Neuronal stem cell (in vitro differentiated cells): ENCODE measurements around the gene GAS6.

ENCODE experiments used
- DNase-seq: peaks from one replicate; pipeline ENCODE4 v3.0.0-alpha.2; 2013; ENCODE audit warnings: low spot score
- H2AFZ ChIP-seq: one replicate; pipeline ENCODE4 v1.6.1; 2013; ENCODE audit warnings: mild to moderate bottlenecking, low read length, inconsistent platforms
- H2AK5ac ChIP-seq: 2 replicates; pipeline ENCODE4 v1.6.1; 2013; ENCODE audit warnings: low read depth, mild to moderate bottlenecking, inconsistent platforms, low read length, moderate library complexity, mixed read lengths
- H2BK120ac ChIP-seq: 2 replicates; pipeline ENCODE4 v1.6.1; 2013; ENCODE audit warnings: low read depth, mild to moderate bottlenecking, inconsistent platforms, low read length, moderate library complexity, mixed read lengths
- H2BK12ac ChIP-seq: one replicate; pipeline ENCODE4 v1.6.1; 2013; ENCODE audit warnings: low read length, inconsistent platforms
- H2BK15ac ChIP-seq: 2 replicates; pipeline ENCODE4 v1.6.1; 2013; ENCODE audit warnings: mild to moderate bottlenecking, low read length, inconsistent platforms, mixed read lengths
- H2BK5ac ChIP-seq: one replicate; pipeline ENCODE4 v1.6.1; 2013; ENCODE audit warnings: inconsistent platforms, mild to moderate bottlenecking, low read length, moderate library complexity
- H3K14ac ChIP-seq: one replicate; pipeline ENCODE4 v1.6.1; 2013; ENCODE audit warnings: low read length, inconsistent platforms
- H3K18ac ChIP-seq: 2 replicates; pipeline ENCODE4 v1.6.1; 2013; ENCODE audit warnings: low read length, inconsistent platforms
- H3K23ac ChIP-seq: 2 replicates; pipeline ENCODE4 v1.6.1; 2013; ENCODE audit warnings: low read depth, mild to moderate bottlenecking, mixed read lengths, low read length, inconsistent platforms; ENCODE audit not compliant: poor library complexity
- H3K27ac ChIP-seq: replicated peaks from 3 replicates; pipeline ENCODE4 v1.5.1; 2013; ENCODE audit warnings: low read length, inconsistent platforms
- H3K27me3 ChIP-seq, 3 experiments: 2 replicates each; pipeline ENCODE4 v1.6.1; 2013; ENCODE audit warnings: low read length in 3 of 3, mild to moderate bottlenecking in 2 of 3, inconsistent platforms in 1 of 3, low read depth in 1 of 3, mixed read lengths in 1 of 3, moderate library complexity in 1 of 3; ENCODE audit not compliant: control insufficient read depth in 3 of 3, insufficient read depth in 3 of 3
- H3K36me3 ChIP-seq, 2 donors: replicated peaks in 1 of 2; 2 replicates each; pipeline ENCODE4 v1.6.1; 2013; ENCODE audit warnings: low read length in 2 of 2; ENCODE audit not compliant: control insufficient read depth in 2 of 2, insufficient read depth in 2 of 2
- H3K4ac ChIP-seq: 2 replicates; pipeline ENCODE4 v1.6.1; 2013; ENCODE audit warnings: inconsistent platforms, mild to moderate bottlenecking, low read length, moderate library complexity
- H3K4me1 ChIP-seq, 2 donors: 1 replicate in 1 of 2; 2 replicates in 1 of 2; pipeline ENCODE4 v1.6.1; 2013; ENCODE audit warnings: low read length in 2 of 2, low read depth in 1 of 2; ENCODE audit not compliant: control insufficient read depth in 2 of 2, insufficient read depth in 1 of 2
- H3K4me2 ChIP-seq: one replicate; pipeline ENCODE4 v1.6.1; 2013; ENCODE audit warnings: mild to moderate bottlenecking, low read length, inconsistent platforms; ENCODE audit not compliant: insufficient read depth, poor library complexity, severe bottlenecking
- H3K4me3 ChIP-seq, 2 donors: 2 replicates each; pipeline ENCODE4 v1.5.1; 2013; ENCODE audit warnings: low read length in 2 of 2, mild to moderate bottlenecking in 2 of 2, inconsistent platforms in 1 of 2, moderate library complexity in 1 of 2
- H3K79me1 ChIP-seq: one replicate; pipeline ENCODE4 v1.6.1; 2013; ENCODE audit warnings: low read depth, mild to moderate bottlenecking, inconsistent platforms, low read length, moderate library complexity
- H3K9ac ChIP-seq: one replicate; pipeline ENCODE4 v1.6.1; 2013; ENCODE audit warnings: mild to moderate bottlenecking, low read depth, low read length, inconsistent platforms; ENCODE audit not compliant: poor library complexity
- H3K9me3 ChIP-seq, 2 donors: replicated peaks in 1 of 2; 2 replicates each; pipeline versions ENCODE3 to v1.6.1; 2013; ENCODE audit warnings: low read length in 2 of 2, mild to moderate bottlenecking in 2 of 2, inconsistent platforms in 1 of 2, low read depth in 1 of 2, mixed read lengths in 1 of 2, moderate library complexity in 1 of 2; ENCODE audit not compliant: control insufficient read depth in 2 of 2, insufficient read depth in 1 of 2
- H4K8ac ChIP-seq: one replicate; pipeline ENCODE4 v1.6.1; 2013; ENCODE audit warnings: low read depth, mild to moderate bottlenecking, inconsistent platforms, low read length, moderate library complexity
- H4K91ac ChIP-seq: one replicate; pipeline ENCODE4 v1.6.1; 2013; ENCODE audit warnings: low read length, low read depth, mild to moderate bottlenecking, inconsistent platforms; ENCODE audit not compliant: poor library complexity
- WGBS, 2 donors: extraction: QIAGEN DNeasy Blood & Tissue Kit; methylation state at CpG; one replicate each; pipeline ENCODE4 v1.1.7; 2013; ENCODE audit warnings: missing lambda C conversion rate in 2 of 2, mixed read lengths in 1 of 2; ENCODE audit not compliant: insufficient read length in 2 of 2, insufficient replicate concordance in 1 of 2; ENCODE audit errors: extremely low coverage in 2 of 2; 5-methylcytosine and 5-hydroxymethylcytosine counted together

The GAS6 gene

DNA sequence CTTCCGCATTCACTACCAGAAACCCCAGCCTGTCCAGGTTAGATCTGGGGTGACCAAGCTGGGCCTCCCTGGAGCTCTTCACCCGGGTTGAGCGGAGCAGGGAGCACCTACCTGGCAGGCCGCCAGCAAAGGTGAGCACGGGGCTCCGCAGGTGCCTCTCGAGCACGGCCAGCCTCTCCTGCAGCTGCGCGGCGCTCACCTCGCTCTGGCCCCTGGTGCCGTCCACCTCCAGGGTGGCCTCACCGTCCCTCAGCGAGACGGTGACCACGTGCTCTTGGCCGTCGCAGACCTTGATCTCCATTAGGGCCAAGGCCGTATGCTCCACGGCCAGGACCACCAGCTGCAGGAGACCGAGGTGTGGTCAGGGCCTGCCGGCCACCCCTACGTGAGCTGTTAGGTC, 42.0 kb downstream of the GAS6 start:
- no peak overlapping the region for H3K27ac ChIP-seq
- H3K4me1 ChIP-seq, result peaks cover 2 to 16% of the 10 kb centered on the region in 2 donors
- H4K8ac ChIP-seq, result peak overlapping the region; percentile 48
- H3K9ac ChIP-seq, result peak overlapping the region; percentile 21
- no peak overlapping the region for H3K4me2 ChIP-seq
- H2BK5ac ChIP-seq, result peak overlapping the region; percentile 66
- H3K4me3 ChIP-seq, result peak overlapping the region in 1 of 2 donors; percentile 41
- DNase-seq, result no peak
- peak overlapping the region; percentile 76 for H3K18ac ChIP-seq
- H3K9me3 ChIP-seq, result peaks cover 0 to 2% of the 10 kb centered on the region in 2 donors
- peaks cover 0 to 5% of the 10 kb centered on the region in 2 donors for H3K36me3 ChIP-seq
- H2AK5ac ChIP-seq, result peak overlapping the region; percentile 35
- H2BK120ac ChIP-seq, result no peak overlapping the region
- H2BK12ac ChIP-seq, result peak overlapping the region; percentile 58
- H3K27me3 ChIP-seq, result no peaks in the 10 kb centered on the region
- peak overlapping the region; percentile 94 for H3K14ac ChIP-seq
- no peak overlapping the region for H4K91ac ChIP-seq
- no peak overlapping the region for H2BK15ac ChIP-seq
- no peak overlapping the region for H3K4ac ChIP-seq
- H3K79me1 ChIP-seq, result peaks cover 6% of the 10 kb centered on the region
- H2AFZ ChIP-seq, result no peak overlapping the region
- H3K23ac ChIP-seq, result peak overlapping the region; percentile 44
- WGBS, 2 donors, result no CpG with 5 or more reads among the region's 24 CpGs

DNA sequence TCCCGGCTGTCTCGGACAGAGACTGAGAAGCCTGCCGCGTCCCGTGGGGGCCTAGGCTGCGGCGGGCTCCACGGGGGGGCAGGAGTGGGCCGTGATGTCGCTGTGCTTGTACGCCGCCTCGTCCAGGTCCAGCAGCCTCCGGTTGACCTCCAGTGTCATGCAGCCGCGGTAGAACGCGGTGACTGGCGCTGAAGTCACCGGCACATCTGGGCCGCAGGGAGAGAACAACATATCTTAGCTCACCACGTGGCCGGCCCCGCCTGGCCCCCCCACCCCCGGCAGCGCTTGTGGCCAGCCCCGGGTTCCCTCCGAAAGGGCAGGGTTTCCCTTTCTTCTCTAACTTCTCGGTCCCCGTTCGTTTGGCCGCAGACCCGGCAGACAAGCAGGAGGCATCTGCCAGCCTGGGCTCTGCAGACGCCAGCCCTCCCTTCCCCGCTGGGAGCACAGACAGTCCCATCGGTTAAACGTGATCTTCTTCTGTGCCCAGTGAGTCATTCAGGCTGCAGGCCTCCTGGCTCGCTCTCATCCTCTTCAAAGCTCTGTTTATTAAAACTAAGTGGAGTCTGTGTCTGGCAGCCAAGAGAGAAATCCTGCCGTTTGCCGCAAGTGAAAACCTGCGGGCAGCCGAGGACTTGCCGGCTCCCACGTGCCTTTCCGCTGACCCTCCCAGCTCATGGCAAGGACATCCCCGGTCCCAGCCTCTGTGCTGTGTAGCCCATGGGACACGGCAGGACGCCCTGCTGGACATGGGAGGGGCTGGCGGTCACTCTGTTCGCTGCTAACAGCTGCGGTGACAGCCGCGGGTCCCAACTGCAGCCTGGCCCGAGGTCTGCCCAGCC, 42.8 kb downstream of the GAS6 start:
- H4K91ac ChIP-seq, result no peak overlapping the region
- no peak overlapping the region for H3K27ac ChIP-seq
- no peak overlapping the region for H2BK120ac ChIP-seq
- no peaks in the 10 kb centered on the region for H3K27me3 ChIP-seq
- peak overlapping the region; percentile 66 for H2BK5ac ChIP-seq
- no CpG with 5 or more reads among the region's 54 CpGs for WGBS, 2 donors
- H3K9me3 ChIP-seq, result peaks cover 0 to 2% of the 10 kb centered on the region in 2 donors
- H3K23ac ChIP-seq, result peak overlapping the region; percentile 73
- peak overlapping the region; percentile 41 for H2BK12ac ChIP-seq
- peaks cover 0 to 4% of the 10 kb centered on the region in 2 donors for H3K36me3 ChIP-seq
- DNase-seq, result no peak
- H4K8ac ChIP-seq, result no peak overlapping the region
- H2AK5ac ChIP-seq, result peak overlapping the region; percentile 81
- H3K4me2 ChIP-seq, result no peak overlapping the region
- H2AFZ ChIP-seq, result peak overlapping the region; percentile 71
- H3K14ac ChIP-seq, result peak overlapping the region; percentile 38
- peaks cover 2 to 21% of the 10 kb centered on the region in 2 donors for H3K4me1 ChIP-seq
- peaks cover 6% of the 10 kb centered on the region for H3K79me1 ChIP-seq
- H3K4me3 ChIP-seq, result no peak overlapping the region
- no peak overlapping the region for H3K4ac ChIP-seq
- H2BK15ac ChIP-seq, result no peak overlapping the region
- H3K9ac ChIP-seq, result peak overlapping the region; percentile 70
- peak overlapping the region; percentile 71 for H3K18ac ChIP-seq

DNA sequence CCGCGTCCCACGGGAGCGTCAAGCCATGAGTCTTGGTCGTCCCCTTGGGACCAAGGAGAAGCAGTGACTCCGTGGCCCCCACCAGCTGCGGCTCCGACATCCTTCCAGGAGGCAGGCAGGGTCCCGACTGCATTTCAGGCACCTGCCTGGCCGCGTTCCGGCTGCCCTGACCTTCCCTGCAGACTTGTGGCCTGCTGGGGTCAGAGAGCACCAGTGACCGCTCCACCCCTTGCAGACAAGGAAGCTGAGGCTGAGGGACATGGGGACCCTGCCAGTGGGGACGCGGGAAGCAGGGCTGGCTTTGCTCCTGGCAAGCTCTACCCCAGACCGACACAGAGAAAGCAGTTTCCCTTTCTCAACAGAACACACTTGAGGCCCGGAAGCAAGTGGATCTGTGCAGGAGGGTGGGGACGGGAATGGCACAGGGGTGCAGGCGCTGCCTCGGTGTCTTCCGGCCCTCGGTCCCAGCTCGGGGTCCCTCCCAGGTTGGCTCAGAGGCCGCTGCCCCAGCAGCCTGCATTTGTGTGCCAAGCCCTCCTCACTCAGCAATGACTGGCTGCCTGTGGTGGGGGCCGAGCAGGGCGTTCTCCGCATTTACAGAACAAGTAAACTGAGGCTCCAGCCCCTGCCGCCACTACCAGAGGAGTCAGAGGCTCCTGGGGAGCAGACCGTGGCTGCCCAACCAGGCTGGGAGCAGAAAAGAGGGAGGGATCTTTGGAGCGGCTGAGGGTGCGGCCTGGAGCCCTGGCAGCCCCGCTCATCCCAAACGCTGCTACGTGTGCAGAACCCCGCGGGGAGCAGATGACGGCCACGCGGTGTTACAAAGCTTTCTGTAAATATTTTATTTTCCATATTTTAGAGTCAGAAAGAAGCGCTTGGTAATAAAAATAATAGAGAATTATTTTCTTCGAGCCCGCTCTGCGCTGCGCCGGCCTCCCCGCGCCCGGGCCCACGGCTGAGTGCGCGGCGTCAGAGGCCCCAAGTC, 43.9 kb downstream of the GAS6 start:
- peak overlapping the region; percentile 71 for H3K18ac ChIP-seq
- peak overlapping the region; percentile 68 for H3K23ac ChIP-seq
- peaks cover 6% of the 10 kb centered on the region for H3K79me1 ChIP-seq
- H3K4ac ChIP-seq, result no peak overlapping the region
- no peak overlapping the region for H2AFZ ChIP-seq
- H2BK12ac ChIP-seq, result no peak overlapping the region
- H3K27me3 ChIP-seq, result no peaks in the 10 kb centered on the region
- H2BK15ac ChIP-seq, result no peak overlapping the region
- peak overlapping the region; percentile 32 for H2AK5ac ChIP-seq
- H2BK120ac ChIP-seq, result no peak overlapping the region
- H2BK5ac ChIP-seq, result peak overlapping the region; percentile 53
- H3K4me2 ChIP-seq, result no peak overlapping the region
- no peak overlapping the region for H3K27ac ChIP-seq
- H3K4me1 ChIP-seq, result peaks cover 2 to 21% of the 10 kb centered on the region in 2 donors
- peak overlapping the region; percentile 48 for H4K8ac ChIP-seq
- H3K14ac ChIP-seq, result no peak overlapping the region
- peaks cover 0 to 4% of the 10 kb centered on the region in 2 donors for H3K36me3 ChIP-seq
- no CpG with 5 or more reads among the region's 52 CpGs for WGBS, 2 donors
- no peak overlapping the region for H4K91ac ChIP-seq
- H3K9me3 ChIP-seq, result peaks cover 0 to 2% of the 10 kb centered on the region in 2 donors
- DNase-seq, result no peak
- H3K9ac ChIP-seq, result no peak overlapping the region
- H3K4me3 ChIP-seq, result no peak overlapping the region
